Frontal cortex (tissue), 4 donors: Measurements from ENCODE around the gene SAMD5. TPM values are rescaled to one million over a fixed set of nuclear protein-coding genes. Genes with fewer than 3 reads are reported as not detected.

ENCODE experiments used
- DNase-seq, 2 donors: peaks; one replicate each; pipeline ENCODE4 v3.0.0; 2012; ENCODE audit warnings: low spot score in 2 of 2
- FAIRE-seq: peaks from 2 replicates; lab custom pipeline; 2012; peaks lifted over from hg19 to GRCh38; lab: Jason Lieb, UNC
- total RNA-seq: library from RNA; depleted of rRNA; stranded (reverse); fragments of >200 nt; gene quantifications from one replicate; pipeline ENCODE4 v1.2.3, GENCODE V29; 2014
- donor health status: control.
- donor health status: control.
- donor health status: control.

Gene SAMD5
- total RNA-seq, 1 donor from 2014 or later: 11.8 TPM

- no peak for DNase-seq
- FAIRE-seq: no peak
These were observed 52.2 kb downstream of the SAMD5 start for GRCh38 chr6:147560670-147561069.

GRCh38 chr6:147561726-147562125 is 53.2 kb downstream of the SAMD5 start:
- no peak for FAIRE-seq
- DNase-seq: no peak

- DNase-seq (no peak), FAIRE-seq (no peak)
These were observed 55.0 kb downstream of the SAMD5 start for GRCh38 chr6:147563472-147563871.

- FAIRE-seq: no peak
These were observed 56.1 kb downstream of the SAMD5 start for GRCh38 chr6:147564556-147564955.

GRCh38 chr6:147566244-147566898 is 57.9 kb downstream of the SAMD5 start:
- DNase-seq (no peak), FAIRE-seq (no peak)

More at GRCh38 chr6:147564556-147564955, 56.1 kb downstream of the SAMD5 start:
- DNase-seq: no peak

GRCh38 chr6:147567141-147567805 is 58.8 kb downstream of the SAMD5 start:
- no peak for FAIRE-seq
- no peak for DNase-seq

GRCh38 chr6:147569788-147570187 is 61.3 kb downstream of the SAMD5 start:
- DNase-seq (no peak), FAIRE-seq (no peak)

- FAIRE-seq: no peak
- DNase-seq: no peak
These were observed 62.2 kb downstream of the SAMD5 start for GRCh38 chr6:147570681-147571080.

GRCh38 chr6:147577488-147577887 is 69.0 kb downstream of the SAMD5 start:
- no peak for FAIRE-seq
- no peak for DNase-seq

- DNase-seq (no peak), FAIRE-seq (no peak)
These were observed 69.7 kb downstream of the SAMD5 start for GRCh38 chr6:147578159-147578558.

GRCh38 chr6:147578883-147579282 is 70.4 kb downstream of the SAMD5 start:
- FAIRE-seq: no peak

GRCh38 chr6:147579667-147580066 is 71.2 kb downstream of the SAMD5 start:
- no peak for FAIRE-seq

More at GRCh38 chr6:147578883-147579282, 70.4 kb downstream of the SAMD5 start:
- no peak for DNase-seq

GRCh38 chr6:147582991-147583390 is 74.5 kb downstream of the SAMD5 start:
- DNase-seq: no peak

More at GRCh38 chr6:147579667-147580066, 71.2 kb downstream of the SAMD5 start:
- DNase-seq: no peak

GRCh38 chr6:147585256-147585655 is 76.8 kb downstream of the SAMD5 start:
- DNase-seq: no peak
- FAIRE-seq: no peak

More at GRCh38 chr6:147582991-147583390, 74.5 kb downstream of the SAMD5 start:
- no peak for FAIRE-seq

- no peak for FAIRE-seq
- no peak for DNase-seq
These were observed 77.6 kb downstream of the SAMD5 start for GRCh38 chr6:147586044-147586443.

GRCh38 chr6:147587907-147588306 is 79.4 kb downstream of the SAMD5 start:
- FAIRE-seq (no peak), DNase-seq (no peak)

- no peak for DNase-seq
- FAIRE-seq: no peak
These were observed 80.0 kb downstream of the SAMD5 start for GRCh38 chr6:147588469-147588868.

GRCh38 chr6:147589739-147590250 is 81.3 kb downstream of the SAMD5 start:
- FAIRE-seq (no peak), DNase-seq (no peak)

GRCh38 chr6:147595961-147596360 is 87.5 kb downstream of the SAMD5 start:
- no peak for FAIRE-seq
- DNase-seq: no peak

GRCh38 chr6:147603392-147604081 is 95.0 kb downstream of the SAMD5 start:
- FAIRE-seq (no peak), DNase-seq (no peak)

- DNase-seq (no peak), FAIRE-seq (no peak)
These were observed 95.9 kb downstream of the SAMD5 start for GRCh38 chr6:147604373-147604772.
